Measurements from ENCODE around the gene NEK8.
"Not testable (repeated sequence)": the region's sequence is repeated elsewhere in the genome, so short reads cannot be mapped to it uniquely, and the experiment has no call there.

DNA sequence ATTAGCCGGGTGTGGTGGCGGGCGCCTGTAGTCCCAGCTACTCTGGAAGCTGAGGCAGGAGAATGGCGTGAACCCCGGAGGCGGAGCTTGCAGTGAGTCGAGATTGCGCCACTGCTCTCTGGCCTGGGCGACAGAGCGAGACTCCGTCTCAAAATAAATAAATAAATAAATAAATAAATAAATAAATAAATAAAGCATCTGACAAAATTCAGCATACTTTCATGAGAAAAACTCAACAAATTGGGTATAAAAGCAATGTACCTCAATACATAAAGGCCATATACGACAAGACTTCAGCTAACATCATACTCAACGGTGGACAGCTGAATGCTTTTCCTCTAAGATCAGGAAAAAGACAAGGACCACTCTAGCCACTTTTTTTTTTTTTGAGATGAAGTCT lies 51.0 kb downstream of the NEK8 start:
- TF ChIP-seq, protein P1, sequence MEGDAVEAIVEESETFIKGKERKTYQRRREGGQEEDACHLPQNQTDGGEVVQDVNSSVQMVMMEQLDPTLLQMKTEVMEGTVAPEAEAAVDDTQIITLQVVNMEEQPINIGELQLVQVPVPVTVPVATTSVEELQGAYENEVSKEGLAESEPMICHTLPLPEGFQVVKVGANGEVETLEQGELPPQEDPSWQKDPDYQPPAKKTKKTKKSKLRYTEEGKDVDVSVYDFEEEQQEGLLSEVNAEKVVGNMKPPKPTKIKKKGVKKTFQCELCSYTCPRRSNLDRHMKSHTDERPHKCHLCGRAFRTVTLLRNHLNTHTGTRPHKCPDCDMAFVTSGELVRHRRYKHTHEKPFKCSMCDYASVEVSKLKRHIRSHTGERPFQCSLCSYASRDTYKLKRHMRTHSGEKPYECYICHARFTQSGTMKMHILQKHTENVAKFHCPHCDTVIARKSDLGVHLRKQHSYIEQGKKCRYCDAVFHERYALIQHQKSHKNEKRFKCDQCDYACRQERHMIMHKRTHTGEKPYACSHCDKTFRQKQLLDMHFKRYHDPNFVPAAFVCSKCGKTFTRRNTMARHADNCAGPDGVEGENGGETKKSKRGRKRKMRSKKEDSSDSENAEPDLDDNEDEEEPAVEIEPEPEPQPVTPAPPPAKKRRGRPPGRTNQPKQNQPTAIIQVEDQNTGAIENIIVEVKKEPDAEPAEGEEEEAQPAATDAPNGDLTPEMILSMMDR (IDR thresholded peaks at IDR 0.05) = not testable (repeated sequence)
- TF ChIP-seq POLR2A (IDR thresholded peaks at IDR 0.05) = not testable (repeated sequence)
